ENCODE data around the gene PARD3B.

The PARD3B gene

DNA sequence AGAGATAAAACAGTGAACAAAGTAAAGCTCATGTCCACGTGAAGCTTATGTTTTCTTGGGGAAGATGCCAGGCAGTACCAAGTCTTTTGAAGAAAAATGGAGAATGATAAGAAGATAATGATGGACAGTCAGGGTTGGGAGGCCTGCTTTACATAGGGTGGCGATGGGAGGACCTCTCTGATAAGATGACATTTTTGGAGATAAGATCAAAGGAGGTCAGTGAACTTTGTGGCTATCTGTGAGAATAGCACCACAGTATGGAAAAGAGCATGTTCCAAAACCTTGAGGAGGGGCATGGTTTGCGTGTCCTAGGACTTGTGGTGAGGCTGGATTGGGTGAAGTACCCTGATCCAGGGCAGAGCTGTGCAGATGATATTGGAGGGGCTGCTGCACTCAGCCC, 675.3 kb downstream of the PARD3B start:
- no peak for DNase-seq

- no peak for DNase-seq
Observed at GRCh38 chr2:205232086-205232485, 686.8 kb downstream of the PARD3B start.

GRCh38 chr2:205235434-205235833, 690.2 kb downstream of the PARD3B start:
- DNase-seq, result no peak

- no peak for DNase-seq
Observed at GRCh38 chr2:205237524-205237923, 692.2 kb downstream of the PARD3B start.

GRCh38 chr2:205245001-205245400, 699.7 kb downstream of the PARD3B start:
- DNase-seq, result no peak

DNA sequence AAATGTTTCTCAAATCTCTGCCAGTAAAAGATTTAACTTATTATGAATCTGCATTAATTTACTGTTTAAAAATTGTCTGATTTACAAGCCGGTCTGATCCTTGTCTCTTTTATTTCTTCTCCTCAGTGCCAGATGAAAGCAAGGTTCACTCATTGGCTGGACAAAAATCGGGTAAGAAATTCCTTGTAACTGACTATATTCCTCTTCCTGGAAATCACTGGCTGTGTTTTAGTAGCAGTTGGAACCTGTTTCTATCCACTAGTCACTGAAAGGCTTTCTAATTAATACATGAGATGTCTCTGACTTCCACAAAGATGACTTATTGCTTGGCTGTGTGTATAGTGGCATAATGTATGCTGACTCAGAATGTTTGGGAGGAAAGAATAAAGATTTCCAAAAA, 700.4 kb downstream of the PARD3B start:
- DNase-seq, result no peak

GRCh38 chr2:205259121-205259520, 713.8 kb downstream of the PARD3B start:
- DNase-seq, result no peak

GRCh38 chr2:205261516-205262020, 716.3 kb downstream of the PARD3B start:
- DNase-seq, result no peak

GRCh38 chr2:205267323-205267722, 722.0 kb downstream of the PARD3B start:
- peak; percentile 18 for DNase-seq

DNA sequence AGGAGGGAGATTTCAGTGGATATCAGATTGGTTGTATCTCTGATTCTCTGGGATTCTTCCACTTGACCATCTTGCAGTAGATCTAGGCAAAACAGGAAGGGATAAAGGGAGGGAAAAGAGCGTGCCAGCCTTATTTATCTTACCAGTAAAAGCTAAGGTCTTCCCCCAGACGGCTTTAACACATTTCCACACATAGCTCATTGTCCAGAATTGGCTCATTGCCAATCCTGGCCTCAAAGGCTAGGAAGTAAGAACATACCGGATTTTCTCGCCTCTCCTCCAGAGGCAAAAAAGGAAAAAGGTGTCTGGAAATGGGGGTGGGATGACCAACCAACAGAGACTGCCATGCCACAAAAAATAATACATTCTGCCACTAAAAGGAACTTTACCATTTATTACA, 725.4 kb downstream of the PARD3B start:
- DNase-seq, result no peak

- DNase-seq, result no peak
Observed at GRCh38 chr2:205273148-205273547, 727.9 kb downstream of the PARD3B start.

DNA sequence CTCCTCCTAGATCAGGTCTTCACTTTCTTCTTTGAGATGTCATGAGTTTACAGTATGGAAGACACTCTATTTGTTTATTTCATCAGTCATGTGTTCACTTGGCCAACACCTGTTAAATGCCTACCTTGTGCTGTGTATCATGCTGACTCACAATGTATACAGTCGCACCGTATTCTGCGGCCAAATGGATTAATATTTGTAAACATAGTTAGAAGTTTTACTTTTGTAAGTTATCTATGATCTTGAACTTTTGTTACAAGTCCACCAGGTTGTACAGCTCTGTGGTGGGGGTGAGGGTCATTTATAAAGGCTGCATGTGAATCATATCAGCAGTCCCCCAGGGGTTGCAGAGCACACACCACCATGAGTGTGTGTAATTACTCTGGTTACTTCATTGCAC, 728.4 kb downstream of the PARD3B start:
- DNase-seq, result no peak

GRCh38 chr2:205274801-205275200, 729.5 kb downstream of the PARD3B start:
- DNase-seq, result no peak

DNA sequence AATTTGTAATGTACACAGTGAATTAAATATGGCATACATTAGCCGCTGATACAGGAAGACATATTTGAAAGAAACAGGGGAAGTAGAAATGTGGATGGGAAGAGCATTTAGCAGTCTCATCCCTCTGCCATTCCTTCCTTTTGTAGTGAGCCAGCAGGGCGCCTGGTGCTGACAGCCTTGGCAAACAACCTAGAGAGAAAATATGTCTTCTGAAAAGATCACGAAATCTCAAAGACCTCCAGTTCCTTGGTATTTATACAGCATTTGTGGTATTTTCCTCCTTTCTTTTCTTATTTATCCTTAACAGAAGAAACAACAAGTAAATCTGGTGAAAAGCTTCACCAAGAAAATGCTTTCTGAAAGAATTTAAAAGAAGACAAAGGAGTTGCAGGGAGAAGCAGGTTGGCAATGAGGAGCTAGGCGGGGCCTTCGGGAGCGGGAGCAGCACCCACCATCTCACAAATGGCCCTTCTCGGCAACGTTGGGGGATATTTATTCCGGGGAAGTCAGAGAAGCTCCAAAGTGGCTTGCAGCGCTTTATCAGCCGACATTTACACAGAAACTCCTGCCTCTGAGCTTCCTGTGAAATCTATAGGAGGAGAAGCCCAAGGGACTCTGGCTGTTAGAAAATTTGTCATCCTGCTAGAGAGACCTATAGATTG, 731.0 kb downstream of the PARD3B start:
- DNase-seq, result no peak

GRCh38 chr2:205280596-205281236, 735.4 kb downstream of the PARD3B start:
- no peak for DNase-seq

- no peak for DNase-seq
Observed at GRCh38 chr2:205283736-205284270, 738.5 kb downstream of the PARD3B start.

DNA sequence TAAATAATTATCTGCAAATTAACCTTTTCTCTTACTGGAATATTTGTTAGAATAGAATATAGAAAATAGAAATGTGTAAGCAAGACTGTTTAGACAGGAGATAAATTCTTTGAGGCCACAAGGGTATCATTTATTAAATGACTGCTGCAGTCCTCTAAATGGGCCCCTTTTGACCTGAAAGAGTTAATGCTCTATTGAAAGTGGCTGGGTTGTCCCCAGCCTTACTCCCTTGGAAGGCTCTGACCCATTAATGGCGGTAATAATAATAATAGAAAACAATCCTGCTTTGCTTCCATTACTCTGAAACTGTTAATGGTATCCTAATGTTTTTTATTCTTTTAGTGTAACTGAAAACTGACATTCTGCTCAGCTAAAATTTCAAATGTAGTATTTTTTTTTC, 739.1 kb downstream of the PARD3B start:
- no peak for DNase-seq

- DNase-seq, result no peak
Observed at GRCh38 chr2:205287316-205287715, 742.0 kb downstream of the PARD3B start.

DNA sequence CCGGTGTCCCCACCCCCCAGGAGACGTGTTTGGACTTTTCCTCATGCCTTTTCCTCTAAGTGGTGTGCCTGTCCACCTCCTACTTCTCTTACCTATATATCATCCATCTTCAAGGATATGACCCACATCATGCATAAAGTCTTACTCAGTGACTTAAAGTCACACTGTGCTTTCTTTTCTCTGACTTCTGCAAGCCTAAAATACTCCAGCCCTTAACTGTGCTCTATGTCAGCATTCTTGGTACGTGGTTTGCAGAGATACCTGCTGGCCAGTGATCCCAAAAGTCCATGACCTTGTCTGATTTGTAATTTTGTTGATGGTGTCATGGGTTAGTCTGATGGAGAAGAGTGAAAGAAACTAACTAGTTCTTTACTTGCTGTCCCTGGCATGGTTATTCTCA, 743.4 kb downstream of the PARD3B start:
- no peak for DNase-seq

GRCh38 chr2:205290299-205290698, 745.0 kb downstream of the PARD3B start:
- no peak for DNase-seq

DNA sequence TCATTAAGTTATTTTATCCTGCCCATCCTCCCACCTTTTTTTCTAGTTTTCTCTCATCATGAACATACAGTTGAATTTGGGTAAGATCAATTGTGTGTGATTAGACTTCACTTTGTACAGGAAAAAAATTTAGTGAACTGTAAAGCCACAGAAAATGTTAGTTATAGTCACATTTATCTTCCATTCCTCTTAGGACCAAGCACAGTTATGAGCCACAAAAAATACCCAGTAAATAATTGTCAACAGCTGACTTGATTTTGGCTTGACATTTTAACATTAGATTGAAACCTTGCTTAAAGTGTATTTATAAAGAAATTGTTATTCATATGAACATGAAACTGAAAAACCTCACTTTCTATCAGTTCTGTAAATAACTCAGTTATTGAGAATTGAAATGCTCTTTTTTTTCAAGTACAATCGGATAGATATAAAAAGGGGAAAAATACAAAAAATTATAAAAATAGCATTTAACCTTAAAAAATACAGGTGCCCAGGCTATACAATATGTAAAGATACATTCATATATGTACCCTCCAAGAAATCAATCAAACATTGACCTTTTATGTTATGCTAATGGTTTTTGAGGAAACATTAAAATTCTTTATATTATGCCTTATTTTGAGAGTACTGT, 747.5 kb downstream of the PARD3B start:
- no peak for DNase-seq

GRCh38 chr2:205293559-205293958, 748.3 kb downstream of the PARD3B start:
- DNase-seq, result no peak

GRCh38 chr2:205296959-205297358, 751.7 kb downstream of the PARD3B start:
- DNase-seq, result no peak

- no peak for DNase-seq
Observed at GRCh38 chr2:205297368-205297767, 752.1 kb downstream of the PARD3B start.

Measured in NCI-H526 treated with DMSO at 0.1 percent for 48 hours (cell line).